ENCODE results near the gene SPATS1.

The SPATS1 gene, protein sequence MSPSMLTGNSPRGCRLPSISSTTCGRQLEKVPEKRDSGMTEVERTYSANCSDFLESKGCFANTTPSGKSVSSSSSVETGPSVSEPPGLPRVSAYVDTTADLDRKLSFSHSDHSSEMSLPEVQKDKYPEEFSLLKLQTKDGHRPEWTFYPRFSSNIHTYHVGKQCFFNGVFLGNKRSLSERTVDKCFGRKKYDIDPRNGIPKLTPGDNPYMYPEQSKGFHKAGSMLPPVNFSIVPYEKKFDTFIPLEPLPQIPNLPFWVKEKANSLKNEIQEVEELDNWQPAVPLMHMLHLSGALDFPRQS

GRCh38 chr6:44342489-44342888 lies at the start of gene SPATS1:
Gene SPATS1 (plus strand): TSS chr6:44342650. CDS start chr6:44343096, 446 bp downstream.
- peak; percentile 31 for DNase-seq

DNA sequence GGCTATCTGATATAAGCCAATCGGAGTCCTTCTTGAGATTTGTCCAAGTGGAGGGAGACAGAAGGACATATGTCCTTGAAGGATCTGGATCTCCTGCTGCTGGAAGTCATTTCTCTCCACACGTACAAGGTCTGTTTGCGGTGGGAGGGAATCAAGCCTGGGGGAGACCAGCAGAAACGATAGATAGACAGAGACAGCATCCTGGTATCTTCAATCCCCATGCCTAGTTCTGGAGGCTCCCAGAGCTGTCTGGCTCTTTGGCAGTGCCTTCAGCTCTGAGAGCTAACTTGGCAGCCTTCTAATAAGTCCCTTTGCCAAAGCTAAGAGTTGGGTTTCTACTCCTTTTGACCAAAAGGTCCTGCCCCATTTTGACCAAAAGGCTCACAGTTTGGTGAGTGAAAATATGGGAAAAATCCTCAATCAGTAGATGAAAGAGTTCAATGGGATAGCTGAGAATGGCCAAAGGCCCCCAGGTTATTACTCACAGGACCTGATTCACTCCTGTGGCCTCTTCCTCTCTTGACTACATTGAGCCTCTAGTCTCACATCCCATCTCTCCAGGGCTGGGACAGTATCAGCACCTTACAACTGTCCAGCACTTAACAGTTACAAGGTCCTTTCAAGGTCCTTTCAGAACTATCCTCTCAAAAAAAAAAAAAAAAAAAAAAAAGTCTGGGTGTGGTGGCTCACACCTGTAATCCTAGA lies 49.6 kb upstream of the SPATS1 start:
- no peak for DNase-seq

GRCh38 chr6:44294832-44295791 lies 47.3 kb upstream of the SPATS1 start:
- DNase-seq, result no peak

DNA sequence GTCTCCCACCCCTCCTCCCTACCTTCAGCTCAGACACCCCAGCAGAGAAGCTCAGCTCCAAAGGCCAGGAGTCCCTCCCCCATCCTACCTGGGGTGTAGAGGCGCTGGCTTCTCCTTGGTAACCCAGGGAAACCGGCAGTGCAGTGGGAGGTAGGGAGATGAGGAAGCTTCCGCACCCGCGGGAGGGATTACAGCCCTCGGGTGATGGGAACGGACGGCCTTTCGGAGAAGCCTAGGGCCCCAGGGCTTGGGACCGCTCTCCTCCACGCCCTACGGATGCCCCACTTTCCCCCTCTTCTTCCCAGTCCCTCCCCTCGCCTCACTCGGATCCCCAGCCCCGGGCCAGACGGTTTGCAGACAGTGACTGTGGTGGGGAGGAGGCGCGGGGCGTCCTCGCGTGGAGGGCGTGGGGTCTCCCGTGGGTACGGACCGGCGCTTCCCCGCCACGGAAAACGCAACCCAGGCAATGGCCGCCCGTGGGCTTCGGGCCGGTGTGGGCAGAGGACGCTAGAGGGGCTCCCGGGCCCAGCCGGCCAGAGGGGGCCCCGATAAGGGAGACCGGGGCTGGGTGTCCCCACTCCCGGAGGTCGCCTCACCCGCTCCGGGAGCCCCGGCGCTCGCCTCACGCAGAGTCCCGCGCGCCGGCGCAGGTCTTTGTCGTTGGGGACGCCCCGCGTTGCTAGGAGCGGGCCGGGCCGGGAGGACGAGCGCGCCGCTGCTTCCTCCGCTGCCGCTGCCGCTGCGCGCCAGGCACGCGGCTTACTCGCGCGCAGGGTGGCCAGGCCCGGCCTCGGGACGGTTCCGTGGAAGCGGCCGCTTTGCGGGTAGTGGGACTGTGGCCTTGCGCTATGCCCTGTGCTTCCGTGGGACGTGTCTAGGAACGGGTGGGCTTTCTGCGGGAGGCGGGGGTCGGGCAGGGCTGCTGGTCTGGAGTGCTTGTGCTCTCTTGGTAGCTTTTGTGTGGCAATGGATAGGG lies 45.1 kb upstream of the SPATS1 start:
- DNase-seq, result peak; percentile 38

DNA sequence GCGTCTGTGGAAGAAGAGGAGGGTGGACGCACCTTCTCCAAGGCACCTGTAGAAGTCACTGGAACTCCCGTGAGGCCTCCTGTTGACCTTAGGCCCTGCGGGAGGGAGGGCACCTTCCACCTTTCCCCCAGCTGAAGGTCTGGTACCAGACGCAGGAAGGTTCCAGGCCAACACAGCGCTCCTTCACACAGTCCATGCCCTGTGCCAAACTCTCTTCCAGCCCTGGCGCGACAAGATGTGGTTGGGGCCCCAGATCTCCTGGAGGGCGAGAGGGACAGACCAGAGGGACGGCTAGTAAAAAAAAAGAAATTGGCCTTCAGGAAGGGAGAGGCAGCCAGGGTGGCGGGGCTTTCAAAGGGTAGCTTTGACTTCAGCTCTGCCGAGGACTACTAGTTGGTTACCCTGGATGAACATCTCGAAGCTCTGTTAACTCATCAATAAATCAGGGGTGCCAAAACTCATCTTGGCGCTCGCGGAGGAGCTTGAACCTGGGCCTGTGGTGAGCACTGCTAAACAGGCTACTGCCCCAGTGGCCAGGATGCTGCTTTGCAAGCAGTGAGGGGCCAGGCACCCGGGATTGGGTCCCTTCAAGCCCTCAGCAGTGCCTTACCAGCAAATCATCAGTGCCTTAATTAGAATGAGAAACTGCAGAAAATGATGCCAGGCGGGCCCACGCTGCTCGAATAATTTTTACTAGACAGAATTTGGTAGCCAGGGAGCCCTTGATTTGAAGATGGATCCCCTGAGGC lies 44.2 kb upstream of the SPATS1 start:
- DNase-seq, result no peak

- no peak for DNase-seq
These were observed 43.6 kb upstream of the SPATS1 start for GRCh38 chr6:44298864-44299263.

DNA sequence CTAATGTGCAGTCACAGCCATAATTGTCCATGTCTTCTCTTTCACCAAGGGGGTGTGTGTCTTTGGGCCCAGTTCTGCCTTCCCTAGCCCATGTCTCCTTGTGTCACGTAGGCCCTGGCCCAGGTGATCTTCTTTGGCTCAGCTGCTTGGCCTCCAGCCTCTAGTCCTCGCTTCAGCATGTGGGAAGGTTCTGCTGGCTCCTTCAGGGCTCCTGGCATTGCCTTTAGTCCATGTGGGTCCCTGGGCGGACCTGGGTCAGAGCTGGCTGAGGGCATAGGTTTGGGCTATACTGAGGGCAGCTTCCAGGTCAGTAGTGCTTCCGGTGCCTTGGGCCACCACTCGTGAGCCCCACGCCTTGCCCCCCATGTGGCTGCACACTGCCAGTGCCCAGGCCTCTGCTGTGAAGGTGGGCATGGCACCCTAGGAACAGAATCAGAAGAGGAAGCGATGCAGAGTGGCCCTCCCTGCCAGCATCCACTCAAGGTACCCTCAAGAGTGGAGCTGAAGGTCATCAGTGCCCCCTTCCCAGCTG lies 42.1 kb upstream of the SPATS1 start:
- DNase-seq, result no peak

- DNase-seq, result no peak
These were observed 41.3 kb upstream of the SPATS1 start for GRCh38 chr6:44301106-44301505.

GRCh38 chr6:44301782-44302564 lies 40.5 kb upstream of the SPATS1 start:
- no peak for DNase-seq

- no peak for DNase-seq
These were observed 39.6 kb upstream of the SPATS1 start for GRCh38 chr6:44302856-44303255.

GRCh38 chr6:44303842-44304241 lies 38.6 kb upstream of the SPATS1 start:
- DNase-seq, result no peak

DNA sequence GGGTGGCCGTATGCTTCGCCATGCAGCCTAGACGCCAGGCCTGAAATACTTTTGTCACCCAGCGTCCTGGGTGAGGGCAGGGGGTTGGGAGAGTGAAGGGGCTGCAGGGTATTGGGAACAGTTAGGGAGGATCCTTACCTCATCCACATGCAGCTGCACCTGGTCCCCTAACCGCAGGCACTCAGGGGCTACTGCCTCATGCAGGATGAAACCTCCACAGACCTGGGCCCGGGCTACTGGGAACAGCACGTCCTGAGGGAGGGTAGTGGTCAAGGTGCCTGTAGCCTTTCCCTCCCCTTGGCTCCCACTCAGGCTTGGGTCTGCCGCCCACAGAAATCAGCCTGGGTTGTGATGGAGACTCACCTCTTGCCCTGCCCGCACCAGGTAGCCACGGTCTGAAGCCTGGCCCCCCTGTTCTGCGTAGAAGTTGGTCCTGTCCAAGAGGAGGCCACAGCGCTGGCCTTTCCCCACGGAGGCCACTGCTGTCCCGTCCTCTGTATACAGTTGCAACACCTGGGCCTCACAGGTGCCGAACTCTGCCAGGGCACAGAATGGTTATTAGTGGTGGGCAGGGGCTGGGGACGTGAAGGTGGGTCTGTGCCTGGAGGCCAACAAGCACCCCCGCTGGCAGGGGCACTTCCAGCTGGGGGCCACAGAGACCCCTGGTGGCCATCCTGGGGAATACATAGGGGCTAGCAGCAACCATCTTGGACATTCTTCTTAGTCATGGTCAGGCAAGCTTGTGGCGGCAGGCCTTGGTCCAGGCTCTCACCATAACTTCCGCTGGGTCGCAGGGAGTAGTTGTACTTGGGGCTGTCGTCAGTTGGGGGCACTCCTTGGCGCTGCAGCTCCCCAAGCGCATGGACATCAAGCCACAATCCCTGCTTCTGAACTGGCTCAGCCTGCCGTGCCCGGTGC lies 37.9 kb upstream of the SPATS1 start:
- DNase-seq, result peak; percentile 59

DNA sequence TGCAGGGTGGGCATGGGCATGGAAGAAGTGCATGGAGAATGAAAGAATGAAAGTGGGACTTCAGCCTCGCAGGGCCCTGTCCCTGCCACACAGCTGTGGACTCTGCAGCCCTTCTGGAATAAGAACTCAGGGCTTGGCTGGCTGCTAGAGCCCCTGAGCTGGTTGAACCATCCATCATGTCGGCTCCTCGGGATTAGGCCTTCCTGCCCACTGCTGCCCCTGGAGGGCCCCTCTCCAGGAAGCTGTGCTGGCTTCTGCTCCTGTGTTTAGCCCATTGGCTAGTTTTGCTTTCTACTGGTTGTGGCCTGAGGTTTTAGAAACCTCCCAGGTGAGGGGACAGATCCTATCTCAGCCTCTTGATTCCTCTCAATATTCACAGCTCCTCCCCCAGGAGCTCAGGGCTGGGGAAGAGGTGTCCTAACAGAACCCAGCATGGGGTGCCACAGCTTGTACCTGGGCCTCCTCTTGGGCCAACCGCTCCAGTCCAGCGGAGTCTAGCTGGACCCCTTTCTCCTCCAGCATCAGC lies 37.2 kb upstream of the SPATS1 start:
- no peak for DNase-seq

DNA sequence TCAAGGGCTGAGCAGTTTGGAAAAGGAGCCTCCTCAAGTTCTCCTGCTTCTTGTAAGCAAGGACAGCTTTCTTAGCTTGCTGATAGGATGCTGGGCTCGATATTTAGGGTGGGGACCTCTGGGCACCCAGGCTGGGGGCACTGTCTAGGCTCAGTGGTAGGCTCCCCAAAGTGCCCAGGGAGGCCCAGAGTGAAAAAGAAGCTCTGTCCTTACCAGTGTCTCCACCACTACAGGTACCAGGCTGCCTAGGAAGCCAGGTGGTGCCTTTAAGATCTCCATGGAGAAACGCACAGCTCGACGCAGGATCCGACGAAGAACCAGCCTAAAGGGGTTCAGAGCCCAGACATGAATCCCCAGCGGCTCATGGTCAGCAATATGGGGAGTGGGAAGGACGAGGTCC lies 35.7 kb upstream of the SPATS1 start:
- DNase-seq, result no peak

- DNase-seq, result no peak
These were observed 35.2 kb upstream of the SPATS1 start for GRCh38 chr6:44307217-44307616.

DNA sequence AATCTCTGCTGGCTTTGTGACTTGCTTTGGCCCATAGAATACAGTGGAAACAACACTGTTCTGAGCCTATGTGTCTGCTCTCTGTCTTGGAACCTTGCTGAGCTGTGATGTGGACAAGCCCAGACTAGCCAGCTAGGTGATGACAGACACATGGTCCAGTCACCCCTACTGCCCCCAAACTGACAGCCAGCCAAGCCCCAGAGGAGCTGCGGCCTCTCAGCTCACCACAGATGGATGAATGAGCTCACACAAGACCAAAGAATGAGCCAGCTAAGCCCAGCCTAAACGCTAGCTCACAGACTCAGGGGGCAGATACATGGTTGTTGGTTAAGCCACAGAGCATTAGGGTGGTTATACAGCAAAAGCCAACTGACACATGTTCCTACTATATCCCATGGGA lies 33.4 kb upstream of the SPATS1 start:
- no peak for DNase-seq

- DNase-seq, result no peak
These were observed 32.8 kb upstream of the SPATS1 start for GRCh38 chr6:44309631-44310030.

GRCh38 chr6:44310241-44310640 lies 32.2 kb upstream of the SPATS1 start:
- no peak for DNase-seq

DNA sequence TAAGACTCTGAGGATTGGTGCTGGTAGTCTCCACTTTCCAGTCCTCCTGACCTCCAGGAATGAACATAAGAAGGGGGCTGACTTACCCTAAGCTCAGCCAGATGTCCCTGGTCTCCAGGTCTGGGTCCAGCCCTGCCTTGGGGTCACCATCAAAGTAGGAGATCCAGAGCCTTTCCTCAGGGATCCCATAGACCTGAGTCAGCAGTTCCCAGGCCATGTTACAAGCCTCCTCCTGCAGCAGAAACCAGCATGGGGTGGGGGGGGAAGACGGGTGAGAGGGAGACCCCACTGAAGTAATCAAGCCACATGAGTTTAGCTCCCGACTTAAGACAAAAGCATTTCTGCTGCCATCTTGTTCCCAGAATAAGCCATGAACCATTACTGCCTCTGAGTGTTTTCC lies 31.1 kb upstream of the SPATS1 start:
- DNase-seq, result no peak

Measured in suppressor macrophage treated with lipopolysaccharide for 4 hours (primary cell).